SKM-1 (cell line): ENCODE data around the gene GRK3.

ENCODE experiments used
- DNase-seq: peaks from one replicate; lab custom pipeline; 2025; ENCODE audit not compliant: unreplicated experiment; lab: John Stamatoyannopoulos, UW

Gene GRK3

GRCh38 chr22:25751174-25751581 is 186.7 kb downstream of the GRK3 start:
- DNase-seq = no peak

GRCh38 chr22:25752615-25753214 is 188.2 kb downstream of the GRK3 start:
- DNase-seq = no peak

- no peak for DNase-seq
These were observed 188.8 kb downstream of the GRK3 start for GRCh38 chr22:25753252-25753651.

GRCh38 chr22:25754527-25755202 is 190.2 kb downstream of the GRK3 start:
- DNase-seq = no peak

GRCh38 chr22:25757686-25758085 is 193.2 kb downstream of the GRK3 start:
- no peak for DNase-seq

GRCh38 chr22:25758316-25758715 is 193.8 kb downstream of the GRK3 start:
- DNase-seq = no peak

- peak; percentile 59 for DNase-seq
These were observed 195.4 kb downstream of the GRK3 start for GRCh38 chr22:25759825-25760231.

- DNase-seq = no peak
These were observed 195.8 kb downstream of the GRK3 start for GRCh38 chr22:25760294-25760693.

- DNase-seq = no peak
These were observed 196.5 kb downstream of the GRK3 start for GRCh38 chr22:25760848-25761595.

- no peak for DNase-seq
These were observed 197.7 kb downstream of the GRK3 start for GRCh38 chr22:25762147-25762546.

- DNase-seq = no peak
These were observed 198.8 kb downstream of the GRK3 start for GRCh38 chr22:25763239-25763777.

- DNase-seq = no peak
These were observed 200.0 kb downstream of the GRK3 start for GRCh38 chr22:25764270-25765015.

GRCh38 chr22:25765016-25765367 is 200.5 kb downstream of the GRK3 start:
- DNase-seq = no peak

- no peak for DNase-seq
These were observed 201.3 kb downstream of the GRK3 start for GRCh38 chr22:25765801-25766200.

- no peak for DNase-seq
These were observed 201.9 kb downstream of the GRK3 start for GRCh38 chr22:25766418-25766817.

- no peak for DNase-seq
These were observed 205.9 kb downstream of the GRK3 start for GRCh38 chr22:25770333-25770732.

- no peak for DNase-seq
These were observed 207.8 kb downstream of the GRK3 start for GRCh38 chr22:25772288-25772687.

- DNase-seq = no peak
These were observed 210.1 kb downstream of the GRK3 start for GRCh38 chr22:25774575-25775026.

GRCh38 chr22:25775531-25775930 is 211.1 kb downstream of the GRK3 start:
- DNase-seq = no peak

- no peak for DNase-seq
These were observed 212.9 kb downstream of the GRK3 start for GRCh38 chr22:25777411-25777810.

- peak; percentile 18 for DNase-seq
These were observed 213.4 kb downstream of the GRK3 start for GRCh38 chr22:25777870-25778269.
